Measurements from ENCODE around the gene RNF150. TPM values are rescaled to one million over a fixed set of nuclear protein-coding genes. Genes with fewer than 3 reads are reported as not detected.

Gene RNF150
- total RNA-seq, 4 donors from 2014 or later, result 33.1 to 53.3 (median 43.6) TPM

DNA sequence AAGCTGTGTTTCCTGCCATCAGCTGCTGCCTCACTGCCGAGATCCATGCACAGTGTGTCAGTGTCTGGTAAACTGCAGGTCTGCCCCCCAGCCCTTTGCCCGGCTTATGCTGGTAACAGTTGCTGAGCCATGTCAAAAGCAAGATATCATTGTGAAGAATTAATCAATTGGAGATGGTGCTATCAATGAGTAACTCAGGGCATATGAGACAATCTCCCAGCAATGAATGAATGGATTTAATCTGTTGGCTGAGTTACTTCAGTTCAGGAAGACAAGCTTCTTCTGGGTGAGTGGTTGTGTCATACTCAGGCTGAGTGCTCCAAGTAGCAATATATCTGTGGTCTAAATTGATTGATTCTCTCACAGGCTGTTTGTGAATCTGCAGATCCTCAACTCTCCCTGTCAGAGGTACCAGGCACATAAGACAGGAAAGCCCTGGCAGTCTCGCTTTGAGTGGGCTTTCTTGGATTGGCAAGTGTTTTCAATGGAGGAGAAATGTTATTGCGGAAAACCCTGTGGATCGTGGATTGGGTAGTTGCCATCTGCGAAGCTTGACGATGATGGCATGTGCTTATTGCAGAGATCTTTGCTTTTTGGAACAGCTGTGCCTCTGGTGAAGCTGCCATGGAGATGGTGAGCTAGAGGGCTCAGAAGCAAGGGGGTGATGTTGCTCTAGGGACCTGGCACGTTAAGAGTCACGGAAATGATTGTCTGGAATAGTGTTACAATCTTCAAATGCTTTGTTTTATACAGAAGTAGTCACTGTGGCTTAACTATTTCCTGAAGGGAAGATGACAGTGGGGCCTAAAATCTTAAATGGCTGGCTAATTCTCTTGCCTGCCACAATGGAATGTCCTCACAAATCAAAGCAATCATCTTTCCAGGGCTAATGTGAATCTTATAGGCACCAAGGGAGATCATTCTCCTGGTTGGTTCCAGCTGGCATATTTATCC lies 229.5 kb downstream of the RNF150 start:
- intact Hi-C loops (cut with DNase I), result no loop called here
- H3K27ac ChIP-seq (replicated peaks in 1 of 4), result no peak overlapping the region
- TF ChIP-seq, protein P1, sequence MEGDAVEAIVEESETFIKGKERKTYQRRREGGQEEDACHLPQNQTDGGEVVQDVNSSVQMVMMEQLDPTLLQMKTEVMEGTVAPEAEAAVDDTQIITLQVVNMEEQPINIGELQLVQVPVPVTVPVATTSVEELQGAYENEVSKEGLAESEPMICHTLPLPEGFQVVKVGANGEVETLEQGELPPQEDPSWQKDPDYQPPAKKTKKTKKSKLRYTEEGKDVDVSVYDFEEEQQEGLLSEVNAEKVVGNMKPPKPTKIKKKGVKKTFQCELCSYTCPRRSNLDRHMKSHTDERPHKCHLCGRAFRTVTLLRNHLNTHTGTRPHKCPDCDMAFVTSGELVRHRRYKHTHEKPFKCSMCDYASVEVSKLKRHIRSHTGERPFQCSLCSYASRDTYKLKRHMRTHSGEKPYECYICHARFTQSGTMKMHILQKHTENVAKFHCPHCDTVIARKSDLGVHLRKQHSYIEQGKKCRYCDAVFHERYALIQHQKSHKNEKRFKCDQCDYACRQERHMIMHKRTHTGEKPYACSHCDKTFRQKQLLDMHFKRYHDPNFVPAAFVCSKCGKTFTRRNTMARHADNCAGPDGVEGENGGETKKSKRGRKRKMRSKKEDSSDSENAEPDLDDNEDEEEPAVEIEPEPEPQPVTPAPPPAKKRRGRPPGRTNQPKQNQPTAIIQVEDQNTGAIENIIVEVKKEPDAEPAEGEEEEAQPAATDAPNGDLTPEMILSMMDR (IDR thresholded peaks at IDR 0.05), result no peak
- no peak for TF ChIP-seq POLR2A (IDR thresholded peaks at IDR 0.05; ENCODE audit: low read depth)
- no peak for TF ChIP-seq POLR2AphosphoS5 (IDR thresholded peaks at IDR 0.05)
- no peak for TF ChIP-seq EP300 (IDR thresholded peaks at IDR 0.05)
- no peaks in the 10 kb centered on the region for H3K36me3 ChIP-seq
- DNase-seq (ENCODE audit: extremely low spot score), result no peak
- H3K4me1 ChIP-seq, result peaks cover 0 to 20% (median 16%) of the 10 kb centered on the region in 4 donors
- H3K27me3 ChIP-seq, result no peaks in the 10 kb centered on the region
- WGBS, result 61% methylated on average over 9 of the region's 9 CpGs
- no peaks in the 10 kb centered on the region for H3K9me3 ChIP-seq
- H3K4me3 ChIP-seq, result no peak overlapping the region

DNA sequence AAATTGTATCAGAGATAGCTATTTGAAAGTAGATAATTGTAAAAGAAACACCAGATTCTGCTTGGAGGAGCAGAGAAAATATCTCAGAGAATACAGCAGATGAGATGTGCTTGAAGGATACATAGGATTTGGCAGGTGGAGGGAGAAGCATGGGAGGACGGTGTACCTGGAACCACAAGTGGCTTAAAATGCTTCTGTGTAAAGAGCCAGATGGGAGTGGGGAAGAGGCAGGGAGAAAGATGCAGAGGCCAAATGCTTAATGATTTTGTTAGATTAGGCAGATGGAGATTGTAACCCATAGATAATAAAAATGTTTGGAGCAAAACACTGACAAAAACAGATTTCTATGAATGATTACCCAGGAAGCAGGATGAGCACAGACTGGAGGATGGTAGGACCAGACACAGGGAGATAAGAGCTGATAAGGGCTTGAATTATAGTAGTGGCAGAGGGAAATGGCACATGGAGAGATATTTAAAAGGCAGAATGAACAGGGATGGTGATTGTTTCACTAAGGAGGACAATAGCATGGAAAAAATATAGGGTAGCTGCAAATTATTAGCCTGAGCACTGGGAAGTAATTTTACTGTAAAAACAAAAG lies 231.4 kb downstream of the RNF150 start:
- Histone ChIP-seq H3K27ac (replicated peaks in 1 of 4) (no peak overlapping the region), H3K4me3 (no peak overlapping the region), H3K4me1 (peaks cover 0 to 12% (median 6%) of the 10 kb centered on the region in 4 donors), H3K9me3 (no peaks in the 10 kb centered on the region), H3K36me3 (no peaks in the 10 kb centered on the region), H3K27me3 (no peaks in the 10 kb centered on the region)
- TF ChIP-seq EP300 (IDR thresholded peaks at IDR 0.05), result no peak
- TF ChIP-seq, protein P1 (IDR thresholded peaks at IDR 0.05), result no peak
- 95% methylated on average over 1 of the region's 1 CpG for WGBS
- intact Hi-C loops (cut with DNase I), result no loop called here
- DNase-seq (ENCODE audit: extremely low spot score), result no peak

DNA sequence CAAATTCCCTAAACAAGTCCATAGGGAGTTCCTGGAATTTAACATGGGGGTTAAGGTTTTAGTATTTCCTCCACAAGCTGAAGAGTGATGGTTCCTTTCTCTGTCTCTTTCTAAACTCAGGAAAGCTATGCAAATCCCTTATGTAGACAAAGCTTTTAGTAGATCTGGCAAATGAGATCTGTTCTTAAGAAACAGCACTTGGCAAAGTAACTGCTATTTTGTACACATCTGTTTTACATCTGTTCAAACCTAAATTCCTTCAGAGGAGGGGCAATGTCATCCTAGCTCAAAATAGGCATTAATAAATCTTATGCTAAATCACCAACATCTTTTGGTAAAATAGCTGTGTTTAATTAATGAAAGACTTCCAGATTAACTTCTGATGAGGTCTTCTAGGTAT lies 239.3 kb downstream of the RNF150 start:
- Histone ChIP-seq H3K27ac (replicated peaks in 1 of 4) (peak overlapping the region in 1 of 4 donors; percentile 3), H3K9me3 (no peaks in the 10 kb centered on the region), H3K27me3 (no peaks in the 10 kb centered on the region), H3K4me3 (no peak overlapping the region), H3K36me3 (no peaks in the 10 kb centered on the region), H3K4me1 (peaks cover 4 to 22% (median 21%) of the 10 kb centered on the region in 4 donors)
- intact Hi-C loops (cut with DNase I), result no loop called here
- DNase-seq (ENCODE audit: extremely low spot score), result no peak
- TF ChIP-seq EP300 (IDR thresholded peaks at IDR 0.05) (no peak), POLR2AphosphoS5 (IDR thresholded peaks at IDR 0.05) (no peak), POLR2A (IDR thresholded peaks at IDR 0.05; ENCODE audit: low read depth) (no peak)
- TF ChIP-seq, protein P1 (IDR thresholded peaks at IDR 0.05), result no peak

DNA sequence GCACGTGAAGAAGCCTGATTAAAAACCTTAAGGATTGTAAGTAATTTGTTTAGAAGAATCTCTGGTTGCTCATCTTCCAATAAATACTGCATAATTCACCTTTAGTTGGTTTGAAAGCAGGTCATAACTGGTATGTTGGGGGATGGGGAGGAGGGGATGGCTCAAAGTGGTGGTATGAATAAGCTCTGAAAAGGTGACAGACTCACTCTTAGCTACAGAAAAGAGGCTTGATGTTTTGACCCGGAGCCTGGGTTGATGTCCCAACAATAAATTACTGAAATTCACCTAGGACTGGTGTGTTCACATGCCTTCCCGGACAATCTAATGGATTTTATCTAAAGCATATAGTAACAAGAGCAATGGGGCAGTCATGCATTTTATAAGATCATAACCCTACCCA lies 245.2 kb downstream of the RNF150 start:
- no peak for DNase-seq (ENCODE audit: extremely low spot score)
- Histone ChIP-seq H3K27ac (replicated peaks in 1 of 4) (no peak overlapping the region), H3K4me1 (peaks cover 0 to 16% (median 10%) of the 10 kb centered on the region in 4 donors), H3K27me3 (no peaks in the 10 kb centered on the region), H3K36me3 (no peaks in the 10 kb centered on the region), H3K9me3 (peaks cover 0 to 4% (median 0%) of the 10 kb centered on the region in 4 donors), H3K4me3 (no peak overlapping the region)
- no peak for TF ChIP-seq POLR2A (IDR thresholded peaks at IDR 0.05; ENCODE audit: low read depth)
- no peak for TF ChIP-seq EP300 (IDR thresholded peaks at IDR 0.05)
- TF ChIP-seq, protein P1 (IDR thresholded peaks at IDR 0.05), result no peak
- no peak for TF ChIP-seq POLR2AphosphoS5 (IDR thresholded peaks at IDR 0.05)
- intact Hi-C loops (cut with DNase I), result no loop called here
- 73% methylated on average over 3 of the region's 3 CpGs for WGBS
